Kidney (tissue), 14 donors: Measurements from ENCODE around the gene MCMBP. TPM values are rescaled to one million over a fixed set of nuclear protein-coding genes. Genes with fewer than 3 reads are reported as not detected.

Source experiments
- DNase-seq, 5 donors: peaks; one replicate each; pipeline ENCODE4 v3.0.0-alpha.2; 2013 to 2020
- FAIRE-seq: peaks from 2 replicates; lab custom pipeline; 2012; peaks lifted over from hg19 to GRCh38; lab: Jason Lieb, UNC
- H3K27ac ChIP-seq, 2 donors: one replicate each; pipeline ENCODE4 v1.7.0; 2013; ENCODE audit warnings: low read depth in 2 of 2, low read length in 2 of 2, inconsistent platforms in 1 of 2
- H3K27me3 ChIP-seq: one replicate; pipeline ENCODE4 v1.7.1; 2013; ENCODE audit warnings: low read length, inconsistent platforms; ENCODE audit not compliant: control insufficient read depth, insufficient read depth
- H3K36me3 ChIP-seq, 3 donors: one replicate each; pipeline versions ENCODE4 v1.7.0 to v1.7.1; 2013; ENCODE audit warnings: low read length in 3 of 3, control low read depth in 1 of 3, inconsistent platforms in 1 of 3; ENCODE audit not compliant: insufficient read depth in 3 of 3, control insufficient read depth in 2 of 3
- H3K4me1 ChIP-seq, 3 donors: one replicate each; pipeline versions ENCODE4 v1.7.0 to v1.7.1; 2013; ENCODE audit warnings: low read length in 3 of 3, inconsistent platforms in 1 of 3, low read depth in 1 of 3; ENCODE audit not compliant: control insufficient read depth in 2 of 3, insufficient read depth in 2 of 3
- H3K4me3 ChIP-seq, 3 donors: one replicate each; pipeline versions ENCODE4 v1.7.0 to v1.8.1; 2013; ENCODE audit warnings: low read length in 3 of 3, control low read depth in 1 of 3, inconsistent platforms in 1 of 3
- H3K9ac ChIP-seq, 3 donors: one replicate each; pipeline versions ENCODE4 v1.7.0 to v1.7.1; 2013; ENCODE audit warnings: low read length in 3 of 3, control low read depth in 1 of 3, inconsistent platforms in 1 of 3
- H3K9me3 ChIP-seq, 3 donors: one replicate each; pipeline versions ENCODE4 v1.7.0 to v1.7.1; 2013; ENCODE audit warnings: low read length in 3 of 3, control low read depth in 1 of 3, inconsistent platforms in 1 of 3; ENCODE audit not compliant: control insufficient read depth in 2 of 3, insufficient read depth in 1 of 3
- intact Hi-C: fragments of 100-400 bp; cut with DNase I; formaldehyde crosslinking; loops from one replicate; pipeline ENCODE4 v1.11.1; 2022
- polyA plus RNA-seq: library from polyadenylated mRNA; stranded (reverse); fragments of 350-450 nt; fragmentation: Illumina TruSeq; extraction: RNeasy Lipid Tissue Mini Kit (QIAGEN cat#74804); gene quantifications from one replicate; pipeline ENCODE4 v1.2.3, GENCODE V29; 2014; ENCODE audit warnings: low read depth, low replicate concordance; ENCODE audit not compliant: insufficient read depth
- total RNA-seq: library from RNA; stranded (reverse); fragmentation: NEBNext Ultra II Directional; extraction: Animal tissue kit (Norgen Biotek cat#: 25700); gene quantifications from one replicate; pipeline ENCODE4 v1.2.1, GENCODE V29; 2021
- TF ChIP-seq, protein P1 (sequence below): IDR thresholded peaks from 3 replicates; pipeline ENCODE4 v1.5.1; 2012; ENCODE audit warnings: mild to moderate bottlenecking, moderate library complexity, borderline replicate concordance; ENCODE audit not compliant: insufficient read depth; ENCODE audit errors: extremely low read depth
- donor health status: control.
- donor health status: control.
- donor health status: control.
- donor health status: control.
- donor health status: control.
- donor health status: DM: yes; HTN: yes; CAD: no.
- donor health status: Normal renal cell carcinoma (clear cell type).

Gene MCMBP
- total and polyA plus RNA-seq, 2 donors from 2014 or later: 21.3 to 45.3 TPM

DNA sequence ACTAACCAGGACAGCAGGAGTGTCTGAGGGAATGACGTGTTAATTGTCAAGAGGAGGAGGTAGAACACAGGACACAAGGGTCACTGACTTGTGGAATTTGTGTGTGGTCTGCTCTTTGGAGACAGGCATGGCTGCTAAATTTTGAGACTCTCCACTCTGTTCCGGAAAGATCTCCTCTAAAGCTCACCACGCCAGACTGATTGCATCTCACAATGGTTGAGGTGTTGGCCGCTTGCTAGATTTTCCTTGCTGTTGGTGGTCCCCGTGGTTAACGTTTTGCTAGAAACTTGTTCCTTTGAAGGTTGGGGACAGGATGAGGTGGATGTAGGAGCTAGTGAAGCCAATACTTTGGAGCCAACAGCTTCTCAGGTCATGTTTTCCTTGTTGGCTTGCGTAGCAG lies 57.0 kb downstream of the MCMBP start:
- H3K36me3 ChIP-seq: peaks cover 0 to 2% (median 0%) of the 10 kb centered on the region in 3 donors
- H3K9me3 ChIP-seq: no peaks in the 10 kb centered on the region
- no peak overlapping the region for H3K27ac ChIP-seq
- FAIRE-seq (no peak), DNase-seq (no peak)
- intact Hi-C loops: no loop called here
- TF ChIP-seq, protein P1, sequence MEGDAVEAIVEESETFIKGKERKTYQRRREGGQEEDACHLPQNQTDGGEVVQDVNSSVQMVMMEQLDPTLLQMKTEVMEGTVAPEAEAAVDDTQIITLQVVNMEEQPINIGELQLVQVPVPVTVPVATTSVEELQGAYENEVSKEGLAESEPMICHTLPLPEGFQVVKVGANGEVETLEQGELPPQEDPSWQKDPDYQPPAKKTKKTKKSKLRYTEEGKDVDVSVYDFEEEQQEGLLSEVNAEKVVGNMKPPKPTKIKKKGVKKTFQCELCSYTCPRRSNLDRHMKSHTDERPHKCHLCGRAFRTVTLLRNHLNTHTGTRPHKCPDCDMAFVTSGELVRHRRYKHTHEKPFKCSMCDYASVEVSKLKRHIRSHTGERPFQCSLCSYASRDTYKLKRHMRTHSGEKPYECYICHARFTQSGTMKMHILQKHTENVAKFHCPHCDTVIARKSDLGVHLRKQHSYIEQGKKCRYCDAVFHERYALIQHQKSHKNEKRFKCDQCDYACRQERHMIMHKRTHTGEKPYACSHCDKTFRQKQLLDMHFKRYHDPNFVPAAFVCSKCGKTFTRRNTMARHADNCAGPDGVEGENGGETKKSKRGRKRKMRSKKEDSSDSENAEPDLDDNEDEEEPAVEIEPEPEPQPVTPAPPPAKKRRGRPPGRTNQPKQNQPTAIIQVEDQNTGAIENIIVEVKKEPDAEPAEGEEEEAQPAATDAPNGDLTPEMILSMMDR: no peak
- H3K9ac ChIP-seq: no peak overlapping the region
- no peaks in the 10 kb centered on the region for H3K27me3 ChIP-seq
- H3K4me3 ChIP-seq: no peak overlapping the region
- H3K4me1 ChIP-seq: no peaks in the 10 kb centered on the region

DNA sequence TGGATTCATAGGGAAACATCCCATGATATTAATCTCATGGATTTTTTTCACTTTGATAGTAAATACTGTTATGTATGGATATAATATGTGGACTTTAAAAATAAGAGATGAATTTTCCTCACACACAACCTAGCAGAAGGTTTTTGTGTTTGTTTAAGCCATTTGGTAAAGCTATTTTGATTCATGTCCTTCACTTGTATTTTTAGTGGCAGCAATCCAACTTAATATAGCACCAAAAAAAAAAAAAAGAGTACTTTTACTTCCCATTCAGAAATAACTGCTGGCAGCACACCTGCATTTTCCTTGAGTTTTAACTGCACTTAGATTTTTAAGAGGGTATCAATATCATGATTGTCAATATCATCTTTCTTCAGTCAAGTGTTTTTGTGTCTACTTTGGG lies 60.0 kb downstream of the MCMBP start:
- DNase-seq (no peak), FAIRE-seq (no peak)
- intact Hi-C loops: no loop called here
- Histone ChIP-seq H3K9me3 (no peaks in the 10 kb centered on the region), H3K27ac (no peak overlapping the region), H3K4me3 (no peak overlapping the region), H3K9ac (no peak overlapping the region), H3K27me3 (no peaks in the 10 kb centered on the region), H3K4me1 (no peaks in the 10 kb centered on the region), H3K36me3 (peaks cover 0 to 2% (median 0%) of the 10 kb centered on the region in 3 donors)
- TF ChIP-seq, protein P1: no peak

DNA sequence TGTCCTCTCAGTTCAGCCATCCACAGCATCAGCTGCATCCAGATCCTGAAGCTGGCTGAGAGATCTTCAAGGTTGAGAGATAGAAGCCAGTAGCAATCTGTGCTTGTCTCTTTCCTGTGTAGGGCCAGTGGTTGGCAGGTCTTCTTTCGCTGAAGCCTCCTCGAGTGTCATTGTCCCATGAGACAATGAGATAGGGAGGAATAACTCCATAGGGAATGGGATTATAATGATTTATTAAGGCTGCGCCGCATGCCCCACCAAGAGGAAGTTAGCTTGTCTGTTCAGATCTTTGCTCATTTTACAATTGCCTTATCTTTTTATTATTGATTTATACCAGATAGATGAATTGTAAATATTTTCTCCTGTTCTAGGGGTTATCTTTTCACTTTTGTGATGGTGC lies 61.5 kb downstream of the MCMBP start:
- Histone ChIP-seq H3K4me1 (no peaks in the 10 kb centered on the region), H3K36me3 (peaks cover 0 to 2% (median 0%) of the 10 kb centered on the region in 3 donors), H3K27ac (no peak overlapping the region), H3K9me3 (no peaks in the 10 kb centered on the region), H3K27me3 (no peaks in the 10 kb centered on the region), H3K4me3 (no peak overlapping the region), H3K9ac (no peak overlapping the region)
- intact Hi-C loops: no loop called here
- no peak for DNase-seq
- no peak for FAIRE-seq
- TF ChIP-seq, protein P1: no peak
